Measurements from ENCODE around the gene ACKR3. TPM values are rescaled to one million over a fixed set of nuclear protein-coding genes. Genes with fewer than 3 reads are reported as not detected.

ACKR3 gene
- total RNA-seq, 1 experiment from 2014 or later: not detected

GRCh38 chr2:236566596-236566995 is 3.0 kb upstream of the ACKR3 start:
- Histone ChIP-seq H3K9me3 (ENCODE audit: control insufficient read depth, insufficient read depth, low read depth, low read length) (no peaks in the 10 kb centered on the region), H3K27me3 (ENCODE audit: control insufficient read depth, insufficient read depth, low read length) (peaks cover 45% of the 10 kb centered on the region), H3K4me3 (ENCODE audit: low read depth in 2 of 2, low read length in 2 of 2) (no peak overlapping the region), H3K27ac (ENCODE audit: low read length) (no peak overlapping the region), H3K4me1 (ENCODE audit: control insufficient read depth, insufficient read depth, low read length) (peaks cover 9% of the 10 kb centered on the region), H3K36me3 (ENCODE audit: control insufficient read depth, insufficient read depth, low read length) (no peaks in the 10 kb centered on the region)
- ChIA-PET POLR2A (no interaction called here), CTCF (no interaction called here)
- no TSS peak for BruUV-seq (replicated peaks)
- ATAC-seq: no peak
- intact Hi-C loops (cut with micrococcal nuclease; ENCODE audit: unreplicated experiment) (loop anchor here (5.0 kb wide), 1 partner anchor 214 kb away; no protein-coding TSS in a partner anchor), in situ Hi-C loops (cut with HindIII; ENCODE audit: low pct_unique_long_range_greater_than_20kb, low sequenced_read_pairs) (no loop called here)
- TF ChIP-seq SIN3A (IDR thresholded peaks at IDR 0.05; ENCODE audit: borderline replicate concordance, insufficient read depth, low read depth, low read length): no peak
- TF ChIP-seq POLR2AphosphoS5 (IDR thresholded peaks at IDR 0.05; ENCODE audit: low read depth, low read length): no peak
- TF ChIP-seq CTCF (IDR thresholded peaks at IDR 0.05): no peak
- TF ChIP-seq REST (IDR thresholded peaks at IDR 0.05; ENCODE audit: insufficient read depth in 1 of 2, low read depth in 2 of 2, low read length in 1 of 2): no peak
- TF ChIP-seq TCF7L2 (IDR thresholded peaks at IDR 0.05; ENCODE audit: low read depth, low read length): no peak
- DNase-seq (ENCODE audit: low read depth, low spot score): no peak

- Histone ChIP-seq H3K36me3 (ENCODE audit: control insufficient read depth, insufficient read depth, low read length) (no peaks in the 10 kb centered on the region), H3K4me1 (ENCODE audit: control insufficient read depth, insufficient read depth, low read length) (peaks cover 9% of the 10 kb centered on the region), H3K9me3 (ENCODE audit: control insufficient read depth, insufficient read depth, low read depth, low read length) (no peaks in the 10 kb centered on the region), H3K27me3 (ENCODE audit: control insufficient read depth, insufficient read depth, low read length) (peaks cover 45% of the 10 kb centered on the region), H3K4me3 (ENCODE audit: low read depth in 2 of 2, low read length in 2 of 2) (peak overlapping the region in 1 of 2 experiments; percentile 23; a peak in 2 of 4 replicates), H3K27ac (ENCODE audit: low read length) (no peak overlapping the region)
- ChIA-PET POLR2A (interaction anchor here (0.6 kb wide), 1 partner anchor 843 kb away, joined by 6 read pairs; no protein-coding TSS in a partner anchor), CTCF (interaction anchor here (0.6 kb wide), 1 partner anchor 426 kb away, joined by 3 read pairs; no protein-coding TSS in a partner anchor)
- TF ChIP-seq POLR2AphosphoS5 (IDR thresholded peaks at IDR 0.05; ENCODE audit: low read depth, low read length) (no peak), SIN3A (IDR thresholded peaks at IDR 0.05; ENCODE audit: borderline replicate concordance, insufficient read depth, low read depth, low read length) (no peak), REST (IDR thresholded peaks at IDR 0.05; ENCODE audit: insufficient read depth in 1 of 2, low read depth in 2 of 2, low read length in 1 of 2) (no peak), CTCF (IDR thresholded peaks at IDR 0.05) (no peak)
- intact Hi-C loops (cut with micrococcal nuclease; ENCODE audit: unreplicated experiment): loop anchor here (2.0 to 5.0 kb wide), 2 partner anchors 55 to 216 kb away; no protein-coding TSS in a partner anchor
- ATAC-seq (peak; percentile 73), DNase-seq (ENCODE audit: low read depth, low spot score) (no peak)
- no TSS peak for BruUV-seq (replicated peaks)
- in situ Hi-C loops (cut with HindIII; ENCODE audit: low pct_unique_long_range_greater_than_20kb, low sequenced_read_pairs): no loop called here
These were observed 1.3 kb upstream of the ACKR3 start for GRCh38 chr2:236568068-236568921.
